NCI-H2171 treated with DMSO at 0.1 percent for 48 hours (cell line): ENCODE measurements around the gene ANKHD1.
A peak's percentile ranks its signal among the peaks of the same experiment; 100 is the strongest.

Source experiments
- DNase-seq: peaks from one replicate; lab custom pipeline; 2025; lab: John Stamatoyannopoulos, UW

Gene ANKHD1

DNA sequence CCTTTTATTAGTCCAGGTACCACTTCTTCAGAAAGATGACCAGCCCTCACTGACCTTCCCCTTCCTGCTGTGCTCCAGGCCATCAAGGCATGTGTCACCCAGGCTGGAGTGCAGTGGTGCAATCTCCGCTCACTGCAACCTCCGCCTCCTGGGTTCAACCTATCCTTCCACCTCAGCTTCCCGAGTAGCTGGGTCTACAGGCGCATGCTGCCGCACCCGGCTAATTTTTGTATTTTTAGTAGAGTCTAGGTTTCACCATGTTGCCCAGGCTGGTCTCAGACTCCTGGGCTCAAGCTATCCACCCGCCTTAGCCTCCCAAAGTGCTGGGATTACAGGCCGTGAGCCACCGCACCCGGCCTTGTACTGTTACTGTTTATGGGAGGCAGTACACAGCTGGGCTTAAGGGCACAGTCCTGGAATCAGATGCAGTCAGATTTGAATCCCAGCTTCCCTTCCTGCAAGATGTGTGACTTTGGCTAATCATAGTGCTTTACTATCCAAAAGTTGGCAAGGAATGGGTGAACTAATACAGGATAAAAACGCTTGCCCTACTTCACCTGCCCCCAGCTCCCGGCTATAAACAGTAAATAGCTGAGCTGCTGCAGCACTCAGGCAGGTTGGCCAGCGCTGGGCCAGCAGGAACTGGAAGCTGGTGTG, 145.3 kb downstream of the ANKHD1 start:
- no peak for DNase-seq

DNA sequence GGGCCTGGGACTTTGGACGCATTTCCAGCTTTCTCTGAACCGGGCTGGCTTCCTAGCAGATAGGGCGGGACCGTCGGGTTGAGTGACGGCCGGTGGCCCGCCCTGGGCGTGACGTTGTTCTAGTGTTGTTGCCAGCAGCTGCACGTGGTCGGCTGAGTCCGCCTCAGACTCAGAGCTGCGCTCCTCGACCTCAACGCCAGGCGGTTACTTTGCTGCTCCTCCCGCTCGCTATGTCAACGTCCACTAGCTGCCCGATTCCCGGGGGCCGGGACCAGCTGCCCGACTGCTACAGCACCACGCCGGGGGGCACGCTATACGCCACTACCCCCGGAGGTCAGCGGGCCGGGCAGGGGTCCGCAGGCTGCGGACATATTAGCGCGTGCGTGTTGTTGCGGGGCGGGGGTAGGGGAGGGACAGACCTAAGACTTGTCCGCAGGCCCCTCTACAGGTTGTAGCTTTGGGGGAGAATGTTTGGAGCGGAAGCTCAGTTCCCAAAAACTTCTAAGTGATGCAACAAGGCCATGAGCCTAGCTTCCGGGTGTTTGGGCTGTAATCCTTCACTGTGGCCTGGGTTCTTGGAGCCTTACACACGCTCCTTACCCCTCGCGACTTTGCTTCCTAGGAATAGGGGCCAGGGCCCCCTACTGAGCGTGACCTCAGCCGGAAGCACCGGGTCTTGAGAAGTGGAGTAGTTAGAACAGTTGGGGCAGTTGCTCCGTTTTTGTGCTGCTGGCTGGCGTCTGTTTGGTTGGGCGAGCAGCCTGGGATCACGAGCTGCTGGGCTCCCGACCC, 146.1 kb downstream of the ANKHD1 start, which contains the start of gene EIF4EBP3:
Gene EIF4EBP3, plus strand, starts transcription at position 155 of the 792 bp plus-strand sequence. Its CDS starts 76 bp downstream, at position 231.
- DNase-seq = peak; percentile 75

- no peak for DNase-seq
Measured at GRCh38 chr5:140548300-140548688, 146.7 kb downstream of the ANKHD1 start.

GRCh38 chr5:140548791-140549190, 147.2 kb downstream of the ANKHD1 start:
- no peak for DNase-seq

GRCh38 chr5:140549237-140550144, 147.9 kb downstream of the ANKHD1 start:
- no peak for DNase-seq

DNA sequence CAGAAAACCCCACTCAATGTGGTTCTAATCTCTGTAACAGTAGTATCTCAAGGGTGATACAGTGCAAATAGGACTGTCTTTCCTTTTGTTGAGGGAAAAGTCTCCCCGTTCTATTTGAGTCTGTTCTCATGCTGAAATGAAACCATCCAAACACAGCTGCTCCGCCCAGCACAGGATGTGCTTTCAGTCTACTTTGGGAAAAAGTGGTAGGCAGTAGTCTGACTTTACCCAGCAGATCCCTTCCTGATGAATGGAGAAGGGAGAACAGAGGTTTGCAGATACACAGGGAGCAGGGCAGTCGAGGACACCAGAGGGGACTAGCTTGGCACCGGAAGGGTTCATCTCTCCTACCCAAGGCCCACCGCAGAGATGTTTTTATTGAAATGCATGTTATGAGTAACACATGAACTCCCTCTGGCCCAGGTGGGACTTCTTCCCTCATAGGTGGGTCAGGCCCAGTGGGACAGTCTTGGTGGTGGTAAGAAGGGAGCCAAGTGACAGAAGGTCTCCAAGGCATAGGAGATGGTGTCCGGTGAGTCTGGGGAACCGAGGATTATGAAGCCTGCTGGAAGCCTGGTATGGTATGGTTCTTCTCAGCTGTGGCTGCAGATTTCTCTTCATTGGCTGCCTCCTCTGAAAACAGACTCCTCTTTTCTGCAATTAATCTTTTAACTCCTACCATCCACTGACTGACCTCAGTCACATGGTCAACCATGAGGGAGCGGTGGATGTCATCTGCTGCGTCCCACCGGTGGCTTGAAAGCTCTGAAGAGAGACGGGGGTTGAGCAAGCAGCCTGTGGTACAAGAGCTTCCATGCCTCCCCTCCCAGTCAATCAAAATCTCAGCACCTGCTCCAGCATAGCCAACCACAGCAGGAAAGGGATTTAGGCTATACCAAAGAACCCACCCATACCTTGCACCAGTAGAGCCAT, 148.8 kb downstream of the ANKHD1 start:
- no peak for DNase-seq

- DNase-seq = no peak
Measured at GRCh38 chr5:140551872-140552271, 150.2 kb downstream of the ANKHD1 start.

- no peak for DNase-seq
Measured at GRCh38 chr5:140553657-140554056, 152.0 kb downstream of the ANKHD1 start.

DNA sequence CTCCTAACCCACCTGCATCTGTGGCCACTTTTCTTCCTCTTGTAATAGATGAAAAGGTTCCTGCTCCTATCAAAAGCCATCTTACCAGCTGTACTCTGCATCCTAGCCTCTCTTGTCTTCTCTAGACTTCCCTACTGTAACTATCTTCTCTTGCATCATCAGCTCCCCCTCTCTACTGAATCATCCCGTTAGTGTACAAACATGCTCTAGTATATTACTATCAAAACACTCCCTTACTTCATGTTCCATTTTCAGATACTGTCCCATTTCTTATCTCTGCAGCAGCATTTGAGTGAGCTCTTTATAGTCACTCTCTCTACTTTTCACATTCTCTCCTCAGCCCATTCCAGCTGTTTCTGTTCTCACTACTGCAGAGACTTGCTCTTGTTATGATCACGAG, 152.8 kb downstream of the ANKHD1 start:
- DNase-seq = no peak

DNA sequence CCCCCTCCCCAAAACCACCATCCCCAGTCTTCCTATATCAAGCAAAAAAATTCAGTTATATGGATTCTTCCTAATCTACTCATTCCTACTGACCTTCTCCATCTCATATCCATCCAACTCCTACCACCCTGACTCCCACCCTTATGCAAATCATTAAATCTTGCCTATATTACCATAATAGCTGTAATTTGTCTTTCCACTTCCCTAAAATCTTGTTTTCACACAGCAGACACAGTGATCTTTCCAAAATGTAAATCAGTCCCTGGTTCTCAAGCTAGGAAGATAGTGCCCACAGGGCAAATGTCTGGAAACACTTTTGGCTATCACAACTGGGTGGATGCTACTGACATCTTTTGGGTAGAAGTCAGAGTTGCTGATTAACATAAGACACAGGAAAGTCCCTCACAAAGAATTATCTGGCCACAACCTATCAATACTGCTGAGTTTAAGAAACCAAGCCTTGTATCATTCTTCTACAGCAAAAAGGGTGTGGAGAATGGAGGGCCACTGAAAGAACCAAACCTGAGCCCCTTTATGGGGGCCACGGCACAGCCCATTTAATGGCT, 154.2 kb downstream of the ANKHD1 start:
- DNase-seq = no peak

DNA sequence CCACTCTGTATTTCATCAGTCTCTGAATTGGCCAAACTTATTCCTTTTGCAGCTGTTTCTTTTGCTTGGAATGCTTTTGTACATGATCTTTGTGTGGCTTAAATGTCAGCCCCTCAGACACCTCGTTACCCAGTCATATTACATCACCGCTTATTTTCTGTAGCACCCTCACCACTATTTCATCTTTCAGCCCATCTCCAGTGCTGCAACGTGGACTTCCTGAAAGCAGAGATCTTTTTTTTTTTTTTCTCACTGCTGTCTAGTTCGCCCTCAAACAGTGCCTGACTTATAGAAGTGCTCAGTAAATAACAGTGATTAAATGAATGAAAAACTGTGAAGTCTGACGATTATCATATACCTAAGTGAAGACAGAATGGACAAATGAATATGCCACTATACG, 154.8 kb downstream of the ANKHD1 start:
- DNase-seq = no peak

DNA sequence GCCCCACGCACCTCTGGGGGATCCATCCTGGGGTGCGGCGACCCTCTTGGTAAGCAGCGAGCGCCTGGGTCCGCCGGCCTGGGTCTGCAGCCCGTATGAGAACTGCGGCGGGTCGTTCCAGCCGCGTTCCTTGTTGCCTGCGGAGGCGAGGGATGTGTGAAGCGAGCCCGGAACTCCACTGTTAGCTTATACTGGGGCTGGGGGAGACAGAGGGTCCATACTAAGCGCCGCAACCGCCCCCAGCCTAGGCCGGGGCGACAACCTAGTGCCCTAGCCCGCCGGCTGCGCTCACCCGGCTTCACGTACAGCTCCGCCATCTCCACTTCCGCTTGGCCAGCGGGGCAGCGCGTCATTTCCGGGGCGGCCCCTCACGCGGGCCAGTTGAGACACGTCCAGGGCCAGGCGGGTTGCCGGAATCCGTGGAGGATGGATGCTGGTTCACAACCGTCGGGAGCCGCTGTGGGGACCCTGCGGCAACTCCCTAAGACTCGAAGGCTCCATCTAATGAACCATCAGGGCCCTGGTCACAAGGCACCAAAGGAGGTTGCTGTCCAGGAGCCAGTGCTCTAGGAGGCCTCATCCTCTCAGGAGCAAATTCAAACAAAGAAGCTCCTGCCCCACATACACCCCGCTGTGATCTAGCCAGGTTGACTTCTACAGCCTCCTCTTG, 155.6 kb downstream of the ANKHD1 start, which contains the start of gene SRA1:
Gene SRA1, minus strand, starts transcription at position 338 of the 670 bp plus-strand sequence. Its CDS starts 21 bp downstream, at position 317.
- DNase-seq = peak; percentile 74

DNA sequence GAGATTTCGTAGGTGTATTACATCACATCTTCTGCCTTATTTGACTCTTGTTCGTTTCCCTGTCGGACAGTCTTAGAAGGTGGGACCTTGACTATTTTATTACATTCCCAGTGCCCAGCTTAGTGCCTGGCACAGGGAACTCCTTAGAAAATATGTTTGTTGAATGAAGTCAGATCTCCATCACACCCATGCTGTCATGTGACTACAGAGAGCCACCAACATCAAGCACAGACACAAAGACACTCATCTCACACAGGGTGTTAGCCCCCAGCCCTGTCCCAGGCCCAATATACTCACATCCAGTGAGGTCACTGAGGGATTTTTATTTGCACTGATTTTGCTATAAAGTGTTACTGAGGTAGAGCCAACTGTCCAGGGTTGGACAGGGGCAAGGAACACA, 156.3 kb downstream of the ANKHD1 start:
- no peak for DNase-seq

DNA sequence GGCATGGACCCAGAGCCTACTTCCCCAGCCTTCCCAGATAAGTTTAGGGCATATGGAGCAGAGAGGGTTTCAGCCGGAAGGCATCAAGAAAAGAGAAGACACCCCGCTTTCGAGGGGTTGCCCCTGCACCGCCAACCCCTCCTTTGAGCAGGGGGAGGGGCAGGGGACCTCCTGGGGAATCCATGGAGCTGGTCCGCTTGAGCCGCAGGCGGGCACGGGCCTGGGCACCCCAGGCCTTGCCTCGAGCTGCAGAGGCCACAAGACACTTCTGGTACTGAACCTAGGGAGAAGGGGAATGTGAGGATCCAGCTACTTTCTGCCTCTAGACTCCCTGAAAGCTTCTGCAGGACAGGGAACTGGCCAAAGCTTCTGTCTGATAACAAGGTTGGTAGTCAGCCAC, 156.9 kb downstream of the ANKHD1 start:
- no peak for DNase-seq

- no peak for DNase-seq
Measured at GRCh38 chr5:140560227-140560626, 158.6 kb downstream of the ANKHD1 start.

- DNase-seq = no peak
Measured at GRCh38 chr5:140561753-140562523, 160.3 kb downstream of the ANKHD1 start.

GRCh38 chr5:140563596-140563995, 162.0 kb downstream of the ANKHD1 start:
- DNase-seq = no peak

GRCh38 chr5:140564196-140565023, 162.8 kb downstream of the ANKHD1 start, which contains the start of the genes APBB3 and SLC35A4:
APBB3 (minus strand) TSS chr5:140564598; CDS start chr5:140564245, 353 bp downstream.
SLC35A4 (plus strand) TSS chr5:140564828; CDS start chr5:140567170, 2,342 bp downstream.
- peak; percentile 90 for DNase-seq
